ENCODE measurements around the gene SOS1.

- TF ChIP-seq, protein P1, sequence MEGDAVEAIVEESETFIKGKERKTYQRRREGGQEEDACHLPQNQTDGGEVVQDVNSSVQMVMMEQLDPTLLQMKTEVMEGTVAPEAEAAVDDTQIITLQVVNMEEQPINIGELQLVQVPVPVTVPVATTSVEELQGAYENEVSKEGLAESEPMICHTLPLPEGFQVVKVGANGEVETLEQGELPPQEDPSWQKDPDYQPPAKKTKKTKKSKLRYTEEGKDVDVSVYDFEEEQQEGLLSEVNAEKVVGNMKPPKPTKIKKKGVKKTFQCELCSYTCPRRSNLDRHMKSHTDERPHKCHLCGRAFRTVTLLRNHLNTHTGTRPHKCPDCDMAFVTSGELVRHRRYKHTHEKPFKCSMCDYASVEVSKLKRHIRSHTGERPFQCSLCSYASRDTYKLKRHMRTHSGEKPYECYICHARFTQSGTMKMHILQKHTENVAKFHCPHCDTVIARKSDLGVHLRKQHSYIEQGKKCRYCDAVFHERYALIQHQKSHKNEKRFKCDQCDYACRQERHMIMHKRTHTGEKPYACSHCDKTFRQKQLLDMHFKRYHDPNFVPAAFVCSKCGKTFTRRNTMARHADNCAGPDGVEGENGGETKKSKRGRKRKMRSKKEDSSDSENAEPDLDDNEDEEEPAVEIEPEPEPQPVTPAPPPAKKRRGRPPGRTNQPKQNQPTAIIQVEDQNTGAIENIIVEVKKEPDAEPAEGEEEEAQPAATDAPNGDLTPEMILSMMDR (IDR thresholded peaks at IDR 0.05): peak; percentile 58 to 77 (median 64)
- no peak for TF ChIP-seq POLR2A (IDR thresholded peaks at IDR 0.05)
Observed at GRCh38 chr2:39059366-39059952, 61.4 kb downstream of the SOS1 start.

All from uterus (tissue), 2 donors.